Osteoblast (primary cell): ENCODE measurements around the gene ASIC4. TPM values are rescaled to one million over a fixed set of nuclear protein-coding genes. Genes with fewer than 3 reads are reported as not detected.

Experiments
- DNase-seq: peaks from one replicate; pipeline ENCODE4 v3.0.0; 2011; ENCODE audit warnings: low spot score, mixed read lengths; ENCODE audit not compliant: insufficient read length; ENCODE audit errors: missing footprints
- H2AFZ ChIP-seq: 2 replicates; pipeline ENCODE4 v1.6.0; 2011; ENCODE audit warnings: mild to moderate bottlenecking, low read length
- H3K27ac ChIP-seq: 2 replicates; pipeline ENCODE4 v1.5.1; 2011; ENCODE audit warnings: mild to moderate bottlenecking, low read depth, low read length, moderate library complexity
- H3K27me3 ChIP-seq: 2 replicates; pipeline ENCODE4 v1.6.0; 2012; ENCODE audit warnings: mild to moderate bottlenecking, control low read depth, inconsistent platforms, low read length, moderate library complexity; ENCODE audit not compliant: insufficient read depth
- H3K36me3 ChIP-seq: 2 replicates; pipeline ENCODE4 v1.5.1; 2011; ENCODE audit warnings: mild to moderate bottlenecking, low read length, control low read depth, moderate library complexity; ENCODE audit not compliant: insufficient read depth
- H3K4me1 ChIP-seq: 2 replicates; pipeline ENCODE4 v1.5.1; 2011; ENCODE audit warnings: mild to moderate bottlenecking, low read length, control low read depth, moderate library complexity; ENCODE audit not compliant: insufficient read depth
- H3K4me2 ChIP-seq: 2 replicates; pipeline ENCODE4 v1.6.0; 2011; ENCODE audit warnings: mild to moderate bottlenecking, low read length; ENCODE audit not compliant: insufficient read depth
- H3K4me3 ChIP-seq: fragments of 200-600 bp; sonication (generic); 3 replicates; pipeline ENCODE4 v1.5.1; 2012; ENCODE audit warnings: mild to moderate bottlenecking, low read length, inconsistent platforms; ENCODE audit not compliant: insufficient read depth
- H3K79me2 ChIP-seq: 2 replicates; pipeline ENCODE4 v1.6.0; 2012; ENCODE audit warnings: mild to moderate bottlenecking, low read length, control low read depth, inconsistent platforms; ENCODE audit not compliant: insufficient read depth
- H3K9me3 ChIP-seq: 2 replicates; pipeline ENCODE4 v1.5.1; 2011; ENCODE audit warnings: low read depth, low read length, control low read depth
- H4K20me1 ChIP-seq: 2 replicates; pipeline ENCODE4 v1.6.0; 2012; ENCODE audit warnings: mild to moderate bottlenecking, low read length, control low read depth; ENCODE audit not compliant: insufficient read depth
- total RNA-seq: library from RNA; depleted of rRNA; stranded (reverse); fragments of >200 nt; gene quantifications from 2 replicates; pipeline ENCODE4 v1.2.3, GENCODE V29; 2012
- TF ChIP-seq, protein P1 (sequence below): IDR thresholded peaks from 2 replicates; pipeline ENCODE4 v1.5.1; 2011; ENCODE audit warnings: mild to moderate bottlenecking, low read depth, low read length, moderate library complexity; ENCODE audit errors: extremely low read depth

ASIC4 gene
- total RNA-seq, 1 donor = not detected

DNA sequence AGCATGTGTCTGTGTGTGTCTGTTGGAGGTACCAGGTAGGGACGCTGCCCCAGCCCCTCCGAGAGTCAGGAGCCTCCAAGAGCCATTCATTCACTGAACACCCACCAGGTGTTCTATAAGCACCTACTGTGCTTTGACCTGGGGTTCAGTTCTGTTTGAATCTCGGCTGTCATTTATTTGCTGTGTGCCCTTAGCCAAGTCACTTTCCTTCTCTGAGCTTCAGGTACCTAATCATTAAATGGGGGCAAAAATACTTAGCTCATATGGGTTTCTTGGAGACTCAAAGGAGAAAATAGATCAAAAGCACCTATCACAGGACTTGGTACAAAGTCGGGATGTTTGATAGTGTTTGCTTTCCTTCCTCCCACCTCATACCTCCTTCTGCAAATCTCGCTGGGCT is 13.2 kb downstream of the ASIC4 start:
- H2AFZ ChIP-seq = no peak overlapping the region
- TF ChIP-seq, protein P1, sequence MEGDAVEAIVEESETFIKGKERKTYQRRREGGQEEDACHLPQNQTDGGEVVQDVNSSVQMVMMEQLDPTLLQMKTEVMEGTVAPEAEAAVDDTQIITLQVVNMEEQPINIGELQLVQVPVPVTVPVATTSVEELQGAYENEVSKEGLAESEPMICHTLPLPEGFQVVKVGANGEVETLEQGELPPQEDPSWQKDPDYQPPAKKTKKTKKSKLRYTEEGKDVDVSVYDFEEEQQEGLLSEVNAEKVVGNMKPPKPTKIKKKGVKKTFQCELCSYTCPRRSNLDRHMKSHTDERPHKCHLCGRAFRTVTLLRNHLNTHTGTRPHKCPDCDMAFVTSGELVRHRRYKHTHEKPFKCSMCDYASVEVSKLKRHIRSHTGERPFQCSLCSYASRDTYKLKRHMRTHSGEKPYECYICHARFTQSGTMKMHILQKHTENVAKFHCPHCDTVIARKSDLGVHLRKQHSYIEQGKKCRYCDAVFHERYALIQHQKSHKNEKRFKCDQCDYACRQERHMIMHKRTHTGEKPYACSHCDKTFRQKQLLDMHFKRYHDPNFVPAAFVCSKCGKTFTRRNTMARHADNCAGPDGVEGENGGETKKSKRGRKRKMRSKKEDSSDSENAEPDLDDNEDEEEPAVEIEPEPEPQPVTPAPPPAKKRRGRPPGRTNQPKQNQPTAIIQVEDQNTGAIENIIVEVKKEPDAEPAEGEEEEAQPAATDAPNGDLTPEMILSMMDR = no peak
- no peaks in the 10 kb centered on the region for H3K36me3 ChIP-seq
- H3K4me3 ChIP-seq = no peak overlapping the region
- peaks cover 4% of the 10 kb centered on the region for H3K4me1 ChIP-seq
- H3K79me2 ChIP-seq = no peaks in the 10 kb centered on the region
- H4K20me1 ChIP-seq = no peaks in the 10 kb centered on the region
- no peak for DNase-seq
- no peak overlapping the region for H3K27ac ChIP-seq
- H3K9me3 ChIP-seq = no peaks in the 10 kb centered on the region
- peaks cover 40% of the 10 kb centered on the region for H3K27me3 ChIP-seq
- no peak overlapping the region for H3K4me2 ChIP-seq

DNA sequence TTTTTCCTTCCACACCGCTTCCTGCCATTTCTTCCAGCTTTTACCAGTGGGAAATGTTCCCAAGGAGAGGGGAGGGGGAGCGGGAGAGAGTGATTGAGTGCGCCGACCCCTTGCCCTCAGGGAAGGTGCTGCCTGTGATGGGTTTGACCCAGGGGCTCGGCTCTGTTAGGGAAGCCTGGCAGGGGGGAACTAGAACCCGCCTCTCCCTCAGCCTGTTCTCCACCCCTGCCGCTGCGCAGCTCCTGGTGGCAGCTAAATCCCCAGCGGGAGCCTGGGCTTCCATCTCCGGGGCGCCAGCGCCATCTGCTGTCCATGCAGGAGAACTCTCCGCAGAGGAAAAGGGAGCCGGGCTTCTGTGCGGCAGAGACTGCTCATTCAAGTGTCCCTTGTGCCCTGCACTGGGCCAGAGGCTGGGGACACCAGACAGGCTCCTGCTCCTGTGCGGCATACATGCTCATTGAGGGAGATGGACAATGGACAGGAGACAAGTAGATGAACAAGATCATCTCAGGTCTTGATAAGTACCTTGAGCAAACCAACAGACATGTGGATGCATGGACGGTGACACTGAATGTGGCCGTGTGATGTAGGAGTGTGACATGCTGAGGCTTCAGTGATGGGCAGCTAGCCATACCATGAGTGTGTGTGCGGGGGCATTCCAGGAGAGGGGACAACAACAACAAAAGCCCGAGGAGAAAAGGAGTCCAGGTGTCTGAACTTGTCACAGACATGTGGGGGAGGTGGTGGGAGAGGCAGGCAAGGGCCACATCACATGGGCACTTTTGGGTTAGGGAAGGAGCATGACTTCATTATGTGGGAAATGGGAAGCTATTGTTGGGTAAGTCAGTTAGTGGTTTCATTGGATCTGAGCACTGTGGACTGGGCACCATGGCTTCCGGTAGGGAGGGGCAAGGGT is 16.0 kb downstream of the ASIC4 start:
- Histone ChIP-seq H3K79me2 (no peaks in the 10 kb centered on the region), H2AFZ (peak overlapping the region; percentile 61), H3K27ac (no peak overlapping the region), H3K9me3 (no peaks in the 10 kb centered on the region), H3K4me3 (peak overlapping the region; percentile 56), H4K20me1 (no peaks in the 10 kb centered on the region), H3K4me1 (peaks cover 4% of the 10 kb centered on the region), H3K27me3 (peaks cover 41% of the 10 kb centered on the region), H3K36me3 (no peaks in the 10 kb centered on the region), H3K4me2 (peak overlapping the region; percentile 75)
- peak; percentile 98 for DNase-seq
- TF ChIP-seq, protein P1 = peak; percentile 92

DNA sequence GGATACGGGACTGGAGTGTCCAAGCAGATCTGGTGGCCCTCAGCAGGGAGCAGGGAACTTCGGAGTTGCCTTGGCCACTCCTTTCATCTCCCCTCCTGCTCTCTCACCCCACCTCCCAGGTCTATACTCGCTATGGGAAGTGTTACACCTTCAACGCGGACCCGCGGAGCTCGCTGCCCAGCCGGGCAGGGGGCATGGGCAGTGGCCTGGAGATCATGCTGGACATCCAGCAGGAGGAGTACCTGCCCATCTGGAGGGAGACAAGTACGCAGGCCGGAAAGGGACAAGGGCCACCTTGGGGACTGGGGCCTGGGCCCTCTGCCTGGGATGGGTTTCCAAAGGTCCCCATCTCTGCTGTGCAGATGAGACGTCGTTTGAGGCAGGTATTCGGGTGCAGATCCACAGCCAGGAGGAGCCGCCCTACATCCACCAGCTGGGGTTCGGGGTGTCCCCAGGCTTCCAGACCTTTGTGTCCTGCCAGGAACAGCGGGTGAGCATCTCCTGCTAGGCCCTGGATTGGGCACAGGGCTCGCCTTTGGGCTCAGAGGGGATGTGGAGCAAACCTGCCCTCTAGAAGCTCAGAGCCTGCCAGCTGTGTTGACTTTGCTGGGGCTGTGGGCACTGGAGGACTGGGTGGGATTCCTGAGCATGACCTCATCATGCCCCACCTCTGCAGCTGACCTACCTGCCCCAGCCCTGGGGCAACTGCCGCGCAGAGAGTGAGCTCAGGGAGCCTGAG is 17.5 kb downstream of the ASIC4 start:
- no peaks in the 10 kb centered on the region for H4K20me1 ChIP-seq
- H3K79me2 ChIP-seq = no peaks in the 10 kb centered on the region
- H2AFZ ChIP-seq = no peak overlapping the region
- no peak overlapping the region for H3K4me2 ChIP-seq
- peaks cover 38% of the 10 kb centered on the region for H3K27me3 ChIP-seq
- H3K9me3 ChIP-seq = no peaks in the 10 kb centered on the region
- TF ChIP-seq, protein P1 = no peak
- no peaks in the 10 kb centered on the region for H3K36me3 ChIP-seq
- peaks cover 4% of the 10 kb centered on the region for H3K4me1 ChIP-seq
- no peak overlapping the region for H3K4me3 ChIP-seq
- H3K27ac ChIP-seq = no peak overlapping the region
- no peak for DNase-seq

DNA sequence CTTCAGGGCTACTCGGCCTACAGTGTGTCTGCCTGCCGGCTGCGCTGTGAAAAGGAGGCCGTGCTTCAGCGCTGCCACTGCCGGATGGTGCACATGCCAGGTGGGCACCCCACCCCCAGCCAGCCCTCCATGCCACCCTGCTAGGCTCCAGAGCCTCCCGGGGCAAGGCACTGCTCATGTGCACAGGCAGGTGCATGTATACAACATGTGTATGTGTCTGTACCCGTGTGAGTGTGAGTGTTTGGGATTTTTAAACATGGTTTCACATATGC is 18.0 kb downstream of the ASIC4 start:
- Histone ChIP-seq H4K20me1 (no peaks in the 10 kb centered on the region), H3K79me2 (no peaks in the 10 kb centered on the region), H3K36me3 (no peaks in the 10 kb centered on the region), H3K4me3 (no peak overlapping the region), H3K4me1 (peaks cover 4% of the 10 kb centered on the region), H3K4me2 (no peak overlapping the region), H2AFZ (no peak overlapping the region), H3K27me3 (peaks cover 33% of the 10 kb centered on the region), H3K27ac (no peak overlapping the region), H3K9me3 (no peaks in the 10 kb centered on the region)
- TF ChIP-seq, protein P1 = no peak
- DNase-seq = no peak
